Esophagus muscularis mucosa (tissue), 4 donors: ENCODE measurements around the gene CHCHD1. TPM values are rescaled to one million over a fixed set of nuclear protein-coding genes. Genes with fewer than 3 reads are reported as not detected.

Experiments used
- DNase-seq: peaks from one replicate; pipeline ENCODE4 v3.0.0-alpha.2; 2017; ENCODE audit errors: extremely low spot score
- H3K27ac ChIP-seq, 4 donors: fragments of 200-600 bp; sonication (generic); replicated peaks in 1 of 4; 1 replicate in 3 of 4; 2 replicates in 1 of 4; pipeline ENCODE4 v1.5.1; 2016 to 2019; ENCODE audit warnings: mild to moderate bottlenecking in 1 of 4
- H3K27me3 ChIP-seq, 4 donors: fragments of 200-600 bp; sonication (generic); one replicate each; pipeline versions ENCODE4 v1.5.1 to v1.6.0; 2016 to 2019
- H3K36me3 ChIP-seq, 4 donors: fragments of 200-600 bp; sonication (generic); one replicate each; pipeline ENCODE4 v1.5.1; 2016 to 2019
- H3K4me1 ChIP-seq, 4 donors: fragments of 200-600 bp; sonication (generic); one replicate each; pipeline ENCODE4 v1.5.1; 2016 to 2019
- H3K4me3 ChIP-seq, 4 donors: fragments of 200-600 bp; sonication (generic); 1 replicate in 2 of 4; 2 replicates in 2 of 4; pipeline ENCODE4 v1.5.1; 2016 to 2019; ENCODE audit warnings: mild to moderate bottlenecking in 4 of 4, moderate library complexity in 1 of 4
- H3K9me3 ChIP-seq, 4 donors: fragments of 200-600 bp; sonication (generic); 1 replicate in 3 of 4; 2 replicates in 1 of 4; pipeline ENCODE4 v1.5.1; 2016 to 2019
- CTCF ChIP-seq, 3 experiments: fragments of 200-600 bp in 2 of 3; fragments of 450-650 bp in 1 of 3; sonication (generic) in 2 of 3; IDR thresholded peaks; one replicate each; pipeline ENCODE4 v1.5.1; 2017 to 2019; ENCODE audit warnings: antibody characterized with exemption in 3 of 3, mild to moderate bottlenecking in 2 of 3, moderate library complexity in 1 of 3
- EP300 ChIP-seq: sonication (generic); formaldehyde crosslinking; IDR thresholded peaks from one replicate; pipeline ENCODE4 v1.6.1; 2017; ENCODE audit warnings: antibody characterized with exemption
- POLR2A ChIP-seq: fragments of 450-650 bp; IDR thresholded peaks from one replicate; pipeline ENCODE4 v1.6.1; 2017; ENCODE audit warnings: antibody characterized with exemption, moderate library complexity, mild to moderate bottlenecking, low read depth
- POLR2AphosphoS5 ChIP-seq, 2 donors: sonication (generic); formaldehyde crosslinking; IDR thresholded peaks; one replicate each; pipeline ENCODE4 v1.6.1; 2017; ENCODE audit warnings: antibody characterized with exemption in 2 of 2
- WGBS: methylation state at CpG from one replicate; pipeline ENCODE4 v1.1.5; 2018; 5-methylcytosine and 5-hydroxymethylcytosine counted together
- intact Hi-C: fragments of 100-400 bp; cut with DNase I; formaldehyde crosslinking; loops from one replicate; pipeline ENCODE4 v1.15.1; 2023
- total RNA-seq, 4 donors: library from RNA; depleted of rRNA; stranded (reverse); fragments of >200 nt; gene quantifications; one replicate each; pipeline versions ENCODE4 v1.1.0 to v1.2.1, GENCODE V29; 2016

Gene CHCHD1
- total RNA-seq, 4 donors from 2014 or later = 14.9 to 32.0 (median 25.6) TPM

DNA sequence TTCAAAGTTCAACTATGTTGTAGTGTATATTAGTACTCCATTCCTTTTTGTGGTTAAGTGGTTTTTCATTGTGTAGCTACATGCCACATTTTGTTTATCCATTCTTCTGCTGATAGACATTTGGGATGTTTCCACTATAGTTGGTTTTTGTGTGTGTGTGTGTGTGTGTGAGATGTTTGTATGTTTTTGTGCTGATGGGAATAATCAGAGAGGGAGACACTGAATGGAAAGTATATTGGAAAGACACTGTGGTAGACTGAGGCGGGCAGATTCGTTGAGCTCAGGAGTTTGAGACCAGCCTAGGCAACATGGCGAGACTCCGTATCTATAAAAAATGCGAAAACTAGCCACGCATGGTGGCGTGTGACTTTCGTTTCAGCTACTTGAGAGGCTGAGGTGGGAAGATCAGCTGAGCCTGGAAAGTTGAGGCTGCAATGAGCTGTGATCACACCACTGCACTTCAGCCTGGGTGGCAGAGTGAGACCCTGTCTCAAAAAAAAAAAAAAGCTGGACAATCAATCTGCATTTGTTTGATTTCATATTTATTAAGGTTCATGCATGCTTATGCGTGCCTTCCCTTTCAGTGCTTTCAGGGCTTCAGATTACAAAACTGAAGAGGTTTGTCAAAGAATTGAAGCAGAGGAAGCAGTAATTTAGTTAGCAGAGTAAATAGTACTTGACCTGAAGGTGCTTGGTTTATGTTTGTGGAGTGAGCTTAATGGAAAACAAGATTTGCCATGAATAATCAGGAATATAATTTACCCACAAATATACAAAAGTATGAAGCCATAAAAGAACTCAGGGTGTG is 22.9 kb upstream of the CHCHD1 start:
- no peak for DNase-seq
- H3K4me1 ChIP-seq = peaks cover 0 to 4% (median 2%) of the 10 kb centered on the region in 4 donors
- intact Hi-C loops = no loop called here
- TF ChIP-seq POLR2A = no peak
- no peak for TF ChIP-seq EP300
- no peak for TF ChIP-seq CTCF (IDR thresholded peaks at IDR 0.05)
- no peak for TF ChIP-seq POLR2AphosphoS5 (IDR thresholded peaks at IDR 0.05)
- H3K9me3 ChIP-seq = no peaks in the 10 kb centered on the region
- peaks cover 44 to 86% (median 80%) of the 10 kb centered on the region in 4 donors for H3K36me3 ChIP-seq
- H3K4me3 ChIP-seq = no peak overlapping the region
- 84% methylated on average over 9 of the region's 9 CpGs for WGBS
- no peaks in the 10 kb centered on the region for H3K27me3 ChIP-seq
- no peak overlapping the region for H3K27ac ChIP-seq

- no peak for TF ChIP-seq EP300
- TF ChIP-seq POLR2A = no peak
- no peak for TF ChIP-seq CTCF (IDR thresholded peaks at IDR 0.05)
- no peak for TF ChIP-seq POLR2AphosphoS5 (IDR thresholded peaks at IDR 0.05)
- Histone ChIP-seq H3K27ac (no peak overlapping the region), H3K9me3 (no peaks in the 10 kb centered on the region), H3K4me3 (no peak overlapping the region), H3K36me3 (peaks cover 49 to 86% (median 80%) of the 10 kb centered on the region in 4 donors), H3K27me3 (no peaks in the 10 kb centered on the region), H3K4me1 (peaks cover 0 to 4% (median 2%) of the 10 kb centered on the region in 4 donors)
- intact Hi-C loops = no loop called here
- DNase-seq = no peak
- WGBS = 86% methylated on average over 5 of the region's 5 CpGs
Measured at GRCh38 chr10:73759512-73760115, 22.2 kb upstream of the CHCHD1 start.

GRCh38 chr10:73761781-73762180 is 20.1 kb upstream of the CHCHD1 start:
- intact Hi-C loops = no loop called here
- Histone ChIP-seq H3K27ac (no peak overlapping the region), H3K4me1 (peaks cover 0 to 4% (median 2%) of the 10 kb centered on the region in 4 donors), H3K36me3 (peaks cover 69 to 89% (median 83%) of the 10 kb centered on the region in 4 donors), H3K27me3 (no peaks in the 10 kb centered on the region), H3K9me3 (no peaks in the 10 kb centered on the region), H3K4me3 (no peak overlapping the region)
- TF ChIP-seq CTCF (IDR thresholded peaks at IDR 0.05) (no peak), POLR2A (no peak), POLR2AphosphoS5 (IDR thresholded peaks at IDR 0.05) (no peak), EP300 (no peak)
- WGBS = 100% methylated on average over 1 of the region's 1 CpG
- no peak for DNase-seq

- no peaks in the 10 kb centered on the region for H3K9me3 ChIP-seq
- DNase-seq = no peak
- H3K27ac ChIP-seq = no peak overlapping the region
- TF ChIP-seq CTCF (IDR thresholded peaks at IDR 0.05) (no peak), POLR2A (no peak), POLR2AphosphoS5 (IDR thresholded peaks at IDR 0.05) (no peak), EP300 (no peak)
- H3K4me1 ChIP-seq = peaks cover 0 to 4% (median 2%) of the 10 kb centered on the region in 4 donors
- H3K4me3 ChIP-seq = no peak overlapping the region
- H3K36me3 ChIP-seq = peaks cover 81 to 97% (median 93%) of the 10 kb centered on the region in 4 donors
- WGBS = 64% methylated on average over 2 of the region's 2 CpGs
- no peaks in the 10 kb centered on the region for H3K27me3 ChIP-seq
- intact Hi-C loops = no loop called here
Measured at GRCh38 chr10:73762915-73763314, 18.9 kb upstream of the CHCHD1 start.
